Bronchial epithelial cell (primary cell): Measurements from ENCODE around the gene MYOF. TPM values are rescaled to one million over a fixed set of nuclear protein-coding genes. Genes with fewer than 3 reads are reported as not detected.
"Not testable (repeated sequence)": the region's sequence is repeated elsewhere in the genome, so short reads cannot be mapped to it uniquely, and the experiment has no call there.

Experiments used
- DNase-seq: peaks from one replicate; pipeline ENCODE4 v3.0.0-alpha.2; 2010; ENCODE audit warnings: low read depth
- FAIRE-seq: peaks from 2 replicates; lab custom pipeline; 2011; peaks lifted over from hg19 to GRCh38; lab: Jason Lieb, UNC
- H3K27me3 ChIP-seq: 2 replicates; pipeline ENCODE4 v1.5.1; 2011; ENCODE audit warnings: low read length; ENCODE audit not compliant: control insufficient read depth, insufficient read depth
- H3K36me3 ChIP-seq: 2 replicates; pipeline ENCODE4 v1.5.1; 2011; ENCODE audit warnings: low read length; ENCODE audit not compliant: control insufficient read depth, insufficient read depth
- H3K4me3 ChIP-seq: 2 replicates; pipeline ENCODE4 v1.5.1; 2011; ENCODE audit warnings: mild to moderate bottlenecking, low read depth, low read length, control low read depth
- CTCF ChIP-seq: IDR thresholded peaks from 2 replicates; pipeline ENCODE4 v1.5.1; 2011; ENCODE audit warnings: mild to moderate bottlenecking, moderate library complexity, low read length, control low read depth, inconsistent platforms; ENCODE audit not compliant: insufficient read depth, severe bottlenecking
- total RNA-seq: library from RNA; depleted of rRNA; stranded (reverse); fragments of >200 nt; gene quantifications from 2 replicates; pipeline ENCODE4 v1.2.1, GENCODE V29; 2014

MYOF gene
- total RNA-seq, 1 donor from 2014 or later, result 133 TPM

GRCh38 chr10:93445097-93445960 is 36.8 kb downstream of the MYOF start:
- Histone ChIP-seq H3K27me3 (no peaks in the 10 kb centered on the region), H3K36me3 (peaks cover 7% of the 10 kb centered on the region), H3K4me3 (no peak overlapping the region)
- no peak for TF ChIP-seq CTCF
- FAIRE-seq (peak; percentile 86), DNase-seq (peak; percentile 99)

GRCh38 chr10:93443481-93443880 is 38.7 kb downstream of the MYOF start:
- Histone ChIP-seq H3K27me3 (no peaks in the 10 kb centered on the region), H3K36me3 (peaks cover 6% of the 10 kb centered on the region), H3K4me3 (no peak overlapping the region)
- DNase-seq (no peak), FAIRE-seq (no peak)
- no peak for TF ChIP-seq CTCF

- not testable (repeated sequence) for H3K36me3 ChIP-seq, FAIRE-seq, DNase-seq, H3K4me3 ChIP-seq, H3K27me3 ChIP-seq
Observed at GRCh38 chr10:93442721-93443120, 39.4 kb downstream of the MYOF start.

GRCh38 chr10:93440591-93441091 is 41.5 kb downstream of the MYOF start:
- Histone ChIP-seq H3K36me3 (peaks cover 5% of the 10 kb centered on the region), H3K4me3 (no peak overlapping the region), H3K27me3 (no peaks in the 10 kb centered on the region)
- TF ChIP-seq CTCF, result no peak
- DNase-seq (no peak), FAIRE-seq (no peak)

GRCh38 chr10:93438613-93439253 is 43.4 kb downstream of the MYOF start:
- Histone ChIP-seq H3K36me3 (peaks cover 3% of the 10 kb centered on the region), H3K4me3 (no peak overlapping the region), H3K27me3 (no peaks in the 10 kb centered on the region)
- peak; percentile 40 for FAIRE-seq
- TF ChIP-seq CTCF, result no peak
- DNase-seq, result peak; percentile 84

- FAIRE-seq, result no peak
- H3K27me3 ChIP-seq, result no peaks in the 10 kb centered on the region
- no peaks in the 10 kb centered on the region for H3K36me3 ChIP-seq
- peak; percentile 47 for DNase-seq
- TF ChIP-seq CTCF, result no peak
- H3K4me3 ChIP-seq, result no peak overlapping the region
Observed at GRCh38 chr10:93437946-93438612, 44.1 kb downstream of the MYOF start.
